ENCODE data around the gene CT45A1. TPM values are rescaled to one million over a fixed set of nuclear protein-coding genes. Genes with fewer than 3 reads are reported as not detected.
"Not testable (repeated sequence)": the region's sequence is repeated elsewhere in the genome, so short reads cannot be mapped to it uniquely, and the experiment has no call there.

The CT45A1 gene
- total RNA-seq (2014; rRNA removed; shearing (Covaris generic); ENCODE audit: low replicate concordance) = not detected in 2 replicates

GRCh38 chrX:135713183-135713689 is at the start of gene CT45A1:
Gene CT45A1 (plus strand): TSS chrX:135713639. CDS start chrX:135718941, 5,302 bp downstream.
- H3K4me3 ChIP-seq, H3K27me3 ChIP-seq, H3K9me3 ChIP-seq, H3K36me3 ChIP-seq: not testable (repeated sequence)
- DNase-seq = peak; percentile 8

- not testable (repeated sequence) for H3K36me3 ChIP-seq, H3K27me3 ChIP-seq, H3K9me3 ChIP-seq, H3K4me3 ChIP-seq, DNase-seq
Measured at GRCh38 chrX:135672979-135673378, 40.5 kb upstream of the CT45A1 start.

DNA sequence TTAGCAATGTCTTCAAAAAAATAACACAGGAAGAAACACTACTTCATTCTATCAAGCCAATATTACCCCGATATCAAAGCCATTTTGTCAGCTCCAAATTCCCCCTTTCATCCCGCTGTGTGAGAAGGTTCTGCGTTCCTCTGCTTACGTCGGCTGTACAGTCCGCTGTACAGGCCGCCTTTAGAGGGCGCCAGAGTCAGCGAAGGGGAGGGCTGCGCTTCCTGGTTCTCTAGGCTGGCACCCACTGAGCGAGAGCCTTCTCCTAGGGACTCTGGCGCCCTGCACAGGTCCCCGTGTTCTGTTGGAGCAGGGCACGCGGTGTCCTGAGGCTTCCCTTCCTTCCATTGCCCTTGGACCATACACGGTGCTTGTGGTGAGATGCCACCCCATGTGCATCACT is 25.3 kb upstream of the CT45A1 start:
- no peaks in the 10 kb centered on the region for H3K36me3 ChIP-seq
- H3K27me3 ChIP-seq = no peaks in the 10 kb centered on the region
- H3K4me3 ChIP-seq = no peak overlapping the region
- DNase-seq = peak; percentile 4
- H3K9me3 ChIP-seq = no peaks in the 10 kb centered on the region

GRCh38 chrX:135695471-135695870 is 18.0 kb upstream of the CT45A1 start:
- no peaks in the 10 kb centered on the region for H3K36me3 ChIP-seq
- H3K27me3 ChIP-seq = no peaks in the 10 kb centered on the region
- no peak for DNase-seq
- H3K4me3 ChIP-seq = no peak overlapping the region
- no peaks in the 10 kb centered on the region for H3K9me3 ChIP-seq

DNA sequence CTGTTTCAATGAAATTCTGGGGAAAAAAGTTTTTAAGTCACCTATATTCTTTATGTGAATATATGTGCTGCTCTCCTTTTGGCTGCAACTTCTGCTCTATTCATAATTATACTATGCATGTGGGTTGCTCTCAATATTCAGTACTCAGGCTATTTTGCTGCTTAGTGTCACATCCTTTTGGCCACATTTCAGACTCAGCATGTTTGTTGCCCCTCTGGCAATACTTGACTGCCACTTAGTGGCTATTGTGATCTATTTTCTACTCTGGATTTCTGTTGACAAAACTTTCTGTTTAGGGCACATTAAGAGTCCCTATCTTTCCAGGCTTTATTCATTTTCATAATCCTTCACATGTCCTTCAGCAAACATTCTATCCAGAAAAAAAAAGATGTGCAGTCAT is 15.8 kb upstream of the CT45A1 start:
- H3K27me3 ChIP-seq = no peaks in the 10 kb centered on the region
- H3K36me3 ChIP-seq = no peaks in the 10 kb centered on the region
- no peak overlapping the region for H3K4me3 ChIP-seq
- H3K9me3 ChIP-seq = no peaks in the 10 kb centered on the region
- DNase-seq = no peak

DNA sequence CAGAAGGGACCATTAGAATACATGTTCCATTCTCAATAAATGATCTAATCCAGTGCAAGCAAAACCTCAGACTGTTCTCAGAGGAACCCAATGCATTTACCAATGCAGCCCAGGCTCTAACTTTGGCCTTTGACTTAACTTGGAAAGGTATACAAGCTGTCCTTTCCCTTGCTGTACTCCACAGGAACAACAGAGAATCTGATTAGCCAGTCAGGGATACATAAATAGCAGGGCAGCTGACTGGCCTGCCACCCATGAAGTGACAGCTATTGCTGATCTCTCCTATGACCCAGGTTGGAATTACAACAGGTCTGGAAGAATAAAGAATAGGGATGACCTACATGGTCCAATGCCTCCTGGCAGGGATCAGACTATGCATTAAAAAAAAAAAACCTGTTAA is 14.5 kb upstream of the CT45A1 start:
- Histone ChIP-seq H3K9me3 (no peaks in the 10 kb centered on the region), H3K4me3 (no peak overlapping the region), H3K27me3 (no peaks in the 10 kb centered on the region), H3K36me3 (no peaks in the 10 kb centered on the region)
- no peak for DNase-seq

DNA sequence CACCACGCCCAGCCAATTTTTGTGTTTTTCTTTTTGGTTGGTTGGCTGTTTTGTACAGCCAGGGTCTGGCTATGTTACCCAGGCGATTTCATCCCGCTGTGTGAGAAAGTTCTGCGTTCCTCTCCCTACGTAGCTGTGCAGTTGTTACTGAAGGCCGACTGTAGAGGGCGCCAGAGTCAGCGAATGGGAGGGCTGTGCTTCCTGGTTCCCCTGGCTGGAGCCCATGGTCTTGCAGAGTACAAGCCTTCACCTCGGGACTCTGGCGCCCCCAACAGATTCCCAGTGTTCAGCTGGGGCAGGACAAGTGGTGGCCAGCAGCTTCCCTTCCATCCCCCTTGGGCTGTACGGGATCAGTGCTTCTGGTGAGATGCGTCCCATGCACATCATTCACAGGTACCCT is 5.6 kb upstream of the CT45A1 start:
- no peaks in the 10 kb centered on the region for H3K27me3 ChIP-seq
- peak; percentile 11 for DNase-seq
- H3K9me3 ChIP-seq = no peaks in the 10 kb centered on the region
- H3K4me3 ChIP-seq = no peak overlapping the region
- no peaks in the 10 kb centered on the region for H3K36me3 ChIP-seq

GRCh38 chrX:135713795-135714194 is 356 bp downstream of the CT45A1 start:
- DNase-seq = no peak
- no peaks in the 10 kb centered on the region for H3K27me3 ChIP-seq
- no peaks in the 10 kb centered on the region for H3K9me3 ChIP-seq
- no peak overlapping the region for H3K4me3 ChIP-seq
- H3K36me3 ChIP-seq = no peaks in the 10 kb centered on the region

GRCh38 chrX:135734666-135735065 is 21.2 kb downstream of the CT45A1 start:
- H3K36me3 ChIP-seq, H3K9me3 ChIP-seq, DNase-seq, H3K4me3 ChIP-seq, H3K27me3 ChIP-seq: not testable (repeated sequence)

- Histone ChIP-seq H3K36me3 (no peaks in the 10 kb centered on the region), H3K9me3 (no peaks in the 10 kb centered on the region), H3K4me3 (no peak overlapping the region), H3K27me3 (no peaks in the 10 kb centered on the region)
- DNase-seq = no peak
Measured at GRCh38 chrX:135737366-135738071, 24.1 kb downstream of the CT45A1 start.

DNA sequence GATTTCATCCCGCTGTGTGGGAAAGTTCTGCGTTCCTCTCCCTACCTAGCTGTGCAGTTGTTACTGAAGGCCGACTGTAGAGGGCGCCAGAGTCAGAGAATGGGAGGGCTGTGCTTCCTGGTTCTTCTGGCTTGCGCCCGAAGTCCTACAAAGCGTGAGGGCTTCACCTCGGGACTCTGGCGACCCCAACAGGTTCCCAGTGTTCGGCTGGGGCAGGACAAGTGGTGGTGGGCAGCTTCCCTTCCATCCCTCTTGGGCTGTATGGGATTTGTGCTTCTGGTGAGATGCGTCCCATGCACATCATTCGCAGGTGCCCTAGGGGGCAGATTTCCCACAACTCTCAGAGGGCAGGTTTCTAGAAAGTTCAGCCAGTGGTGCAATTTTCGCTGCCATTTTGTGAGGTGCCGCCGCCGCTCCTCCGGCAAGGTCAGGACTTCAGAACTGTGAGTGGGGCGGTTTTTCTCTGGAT is 27.3 kb downstream of the CT45A1 start:
- H3K36me3 ChIP-seq = no peaks in the 10 kb centered on the region
- no peak overlapping the region for H3K4me3 ChIP-seq
- no peaks in the 10 kb centered on the region for H3K27me3 ChIP-seq
- H3K9me3 ChIP-seq = no peaks in the 10 kb centered on the region
- DNase-seq = peak; percentile 27

- no peaks in the 10 kb centered on the region for H3K36me3 ChIP-seq
- DNase-seq = no peak
- no peaks in the 10 kb centered on the region for H3K27me3 ChIP-seq
- H3K4me3 ChIP-seq = no peak overlapping the region
- H3K9me3 ChIP-seq = no peaks in the 10 kb centered on the region
Measured at GRCh38 chrX:135741192-135741715, 27.8 kb downstream of the CT45A1 start.

GRCh38 chrX:135744739-135745138 is 31.3 kb downstream of the CT45A1 start:
- H3K36me3 ChIP-seq, H3K27me3 ChIP-seq, H3K4me3 ChIP-seq, DNase-seq, H3K9me3 ChIP-seq: not testable (repeated sequence)

GRCh38 chrX:135768091-135768490 is 54.7 kb downstream of the CT45A1 start, which contains the start of gene CT45A3:
Gene CT45A3 (minus strand): TSS chrX:135768191. CDS start chrX:135764444, 3,747 bp downstream.
- H3K36me3 ChIP-seq, H3K9me3 ChIP-seq: not testable (repeated sequence)

More at GRCh38 chrX:135768091-135768490, 54.7 kb downstream of the CT45A1 start, which contains the start of gene CT45A3:
- not testable (repeated sequence) for H3K4me3 ChIP-seq, H3K27me3 ChIP-seq, DNase-seq

Other genes starting within 250 kb of the CT45A1 start
- 1.4 and 2.3 TPM in 2 replicates for gene INTS6L, start 193.0 kb upstream of the CT45A1 start, total RNA-seq (2014; rRNA removed; shearing (Covaris generic); ENCODE audit: low replicate concordance)
- not detected in 2 replicates for gene CT45A3, start 54.6 kb downstream of the CT45A1 start, total RNA-seq (2014; rRNA removed; shearing (Covaris generic); ENCODE audit: low replicate concordance)
- gene CT45A5, start 71.9 kb downstream of the CT45A1 start, total RNA-seq (2014; rRNA removed; shearing (Covaris generic); ENCODE audit: low replicate concordance) = not detected in 2 replicates
- gene CT45A6, start 89.1 kb downstream of the CT45A1 start, total RNA-seq (2014; rRNA removed; shearing (Covaris generic); ENCODE audit: low replicate concordance) = not detected in 2 replicates
- not detected in 2 replicates for gene CT45A2, start 106.4 kb downstream of the CT45A1 start, total RNA-seq (2014; rRNA removed; shearing (Covaris generic); ENCODE audit: low replicate concordance)
- not detected in 2 replicates for gene CT45A7, start 123.6 kb downstream of the CT45A1 start, total RNA-seq (2014; rRNA removed; shearing (Covaris generic); ENCODE audit: low replicate concordance)
- not detected in 2 replicates for gene CT45A8, start 140.9 kb downstream of the CT45A1 start, total RNA-seq (2014; rRNA removed; shearing (Covaris generic); ENCODE audit: low replicate concordance)
- not detected in 2 replicates for gene CT45A9, start 158.2 kb downstream of the CT45A1 start, total RNA-seq (2014; rRNA removed; shearing (Covaris generic); ENCODE audit: low replicate concordance)
- not detected in 2 replicates for gene CT45A10, start 179.8 kb downstream of the CT45A1 start, total RNA-seq (2014; rRNA removed; shearing (Covaris generic); ENCODE audit: low replicate concordance)
- gene SAGE1, start 180.1 kb downstream of the CT45A1 start, total RNA-seq (2014; rRNA removed; shearing (Covaris generic); ENCODE audit: low replicate concordance) = not detected in 2 replicates